ENCODE measurements around the gene KRT79. TPM values are rescaled to one million over a fixed set of nuclear protein-coding genes. Genes with fewer than 3 reads are reported as not detected.

Gene KRT79
- total RNA-seq, 1 donor from 2014 or later: 1.7 TPM

- H3K4me1 ChIP-seq: no peaks in the 10 kb centered on the region
These were observed 18.2 kb downstream of the KRT79 start for GRCh38 chr12:52815676-52816588.

GRCh38 chr12:52815161-52815560 lies 18.9 kb downstream of the KRT79 start:
- no peak for TF ChIP-seq POLR2AphosphoS5 (IDR thresholded peaks at IDR 0.05; ENCODE audit: insufficient read depth in 1 of 2, low read depth in 1 of 2)
- no peak for TF ChIP-seq POLR2A (IDR thresholded peaks at IDR 0.05)
- no peak for TF ChIP-seq CTCF (IDR thresholded peaks at IDR 0.05)
- DNase-seq (ENCODE audit: extremely low spot score in 2 of 2): no peak
- no peaks in the 10 kb centered on the region for H3K27me3 ChIP-seq
- intact Hi-C loops (cut with DNase I): no loop called here
- no peak overlapping the region for H3K27ac ChIP-seq
- H3K4me1 ChIP-seq: no peaks in the 10 kb centered on the region
- no peaks in the 10 kb centered on the region for H3K9me3 ChIP-seq
- H3K36me3 ChIP-seq: no peaks in the 10 kb centered on the region
- no peak overlapping the region for H3K4me3 ChIP-seq

More at GRCh38 chr12:52815676-52816588, 18.2 kb downstream of the KRT79 start:
- Histone ChIP-seq H3K27me3 (no peaks in the 10 kb centered on the region), H3K36me3 (no peaks in the 10 kb centered on the region), H3K27ac (no peak overlapping the region), H3K4me3 (no peak overlapping the region), H3K9me3 (no peaks in the 10 kb centered on the region)
- intact Hi-C loops (cut with DNase I): no loop called here
- DNase-seq (ENCODE audit: extremely low spot score in 2 of 2): no peak
- no peak for TF ChIP-seq CTCF (IDR thresholded peaks at IDR 0.05)
- no peak for TF ChIP-seq POLR2A (IDR thresholded peaks at IDR 0.05)
- no peak for TF ChIP-seq POLR2AphosphoS5 (IDR thresholded peaks at IDR 0.05; ENCODE audit: insufficient read depth in 1 of 2, low read depth in 1 of 2)

GRCh38 chr12:52814710-52815155 lies 19.4 kb downstream of the KRT79 start:
- Histone ChIP-seq H3K4me1 (no peaks in the 10 kb centered on the region), H3K4me3 (no peak overlapping the region), H3K36me3 (no peaks in the 10 kb centered on the region), H3K9me3 (no peaks in the 10 kb centered on the region), H3K27me3 (no peaks in the 10 kb centered on the region), H3K27ac (no peak overlapping the region)
- DNase-seq (ENCODE audit: extremely low spot score in 2 of 2): no peak
- no peak for TF ChIP-seq POLR2A (IDR thresholded peaks at IDR 0.05)
- TF ChIP-seq CTCF (IDR thresholded peaks at IDR 0.05): no peak
- no peak for TF ChIP-seq POLR2AphosphoS5 (IDR thresholded peaks at IDR 0.05; ENCODE audit: insufficient read depth in 1 of 2, low read depth in 1 of 2)
- intact Hi-C loops (cut with DNase I): no loop called here

GRCh38 chr12:52813885-52814709 lies 20.0 kb downstream of the KRT79 start, which contains the start of gene KRT4:
TSS of gene KRT4 (minus strand) at chr12:52814116. CDS start at chr12:52814058, 58 bp downstream.
- H3K27ac ChIP-seq: no peak within 1 kb of the TSS
- intact Hi-C loops (cut with DNase I): no loop called here
- no peak for DNase-seq (ENCODE audit: extremely low spot score in 2 of 2)
- TF ChIP-seq CTCF (IDR thresholded peaks at IDR 0.05) (no peak), POLR2AphosphoS5 (IDR thresholded peaks at IDR 0.05; ENCODE audit: insufficient read depth in 1 of 2, low read depth in 1 of 2) (no peak), POLR2A (IDR thresholded peaks at IDR 0.05) (no peak)
- no peaks in the 10 kb centered on the region for H3K4me1 ChIP-seq
- H3K27me3 ChIP-seq: no peaks in the 10 kb centered on the region
- H3K4me3 ChIP-seq: no peak within 1 kb of the TSS
- no peaks in the 10 kb centered on the region for H3K36me3 ChIP-seq
- no peaks in the 10 kb centered on the region for H3K9me3 ChIP-seq

Data from vagina (tissue), 2 donors.